ENCODE measurements around the gene VAV3. TPM values are rescaled to one million over a fixed set of nuclear protein-coding genes. Genes with fewer than 3 reads are reported as not detected.

VAV3 gene
- total RNA-seq, 1 donor from 2014 or later: 0.12 TPM

GRCh38 chr1:107683683-107684082, 281.3 kb downstream of the VAV3 start:
- no peaks in the 10 kb centered on the region for H3K9me3 Mint-ChIP-seq (ENCODE audit: low read depth)
- no peaks in the 10 kb centered on the region for H3K4me1 Mint-ChIP-seq (ENCODE audit: low read depth)
- no peak for TF ChIP-seq CTCF (IDR thresholded peaks at IDR 0.05)
- H3K27ac Mint-ChIP-seq (ENCODE audit: unreplicated experiment): no peak overlapping the region
- no peaks in the 10 kb centered on the region for H3K36me3 Mint-ChIP-seq (ENCODE audit: low read depth)
- peaks cover 3% of the 10 kb centered on the region for H3K27me3 Mint-ChIP-seq (ENCODE audit: low read depth)
- no peak for DNase-seq (ENCODE audit: low spot score)
- H3K4me3 Mint-ChIP-seq (ENCODE audit: unreplicated experiment): no peak overlapping the region

- no peaks in the 10 kb centered on the region for H3K9me3 Mint-ChIP-seq (ENCODE audit: low read depth)
These were observed 281.8 kb downstream of the VAV3 start for GRCh38 chr1:107683191-107683657.

GRCh38 chr1:107682467-107682866, 282.5 kb downstream of the VAV3 start:
- no peak overlapping the region for H3K27ac Mint-ChIP-seq (ENCODE audit: unreplicated experiment)
- DNase-seq (ENCODE audit: low spot score): no peak
- H3K4me3 Mint-ChIP-seq (ENCODE audit: unreplicated experiment): no peak overlapping the region
- no peaks in the 10 kb centered on the region for H3K36me3 Mint-ChIP-seq (ENCODE audit: low read depth)
- H3K9me3 Mint-ChIP-seq (ENCODE audit: low read depth): no peaks in the 10 kb centered on the region
- no peak for TF ChIP-seq CTCF (IDR thresholded peaks at IDR 0.05)
- no peaks in the 10 kb centered on the region for H3K4me1 Mint-ChIP-seq (ENCODE audit: low read depth)
- H3K27me3 Mint-ChIP-seq (ENCODE audit: low read depth): peaks cover 5% of the 10 kb centered on the region

More at GRCh38 chr1:107683191-107683657, 281.8 kb downstream of the VAV3 start:
- H3K27ac Mint-ChIP-seq (ENCODE audit: unreplicated experiment): no peak overlapping the region
- DNase-seq (ENCODE audit: low spot score): no peak
- no peak overlapping the region for H3K4me3 Mint-ChIP-seq (ENCODE audit: unreplicated experiment)
- peaks cover 3% of the 10 kb centered on the region for H3K27me3 Mint-ChIP-seq (ENCODE audit: low read depth)
- H3K36me3 Mint-ChIP-seq (ENCODE audit: low read depth): no peaks in the 10 kb centered on the region
- H3K4me1 Mint-ChIP-seq (ENCODE audit: low read depth): no peaks in the 10 kb centered on the region
- TF ChIP-seq CTCF (IDR thresholded peaks at IDR 0.05): no peak

GRCh38 chr1:107681001-107681479, 283.9 kb downstream of the VAV3 start:
- peaks cover 5% of the 10 kb centered on the region for H3K27me3 Mint-ChIP-seq (ENCODE audit: low read depth)
- H3K36me3 Mint-ChIP-seq (ENCODE audit: low read depth): no peaks in the 10 kb centered on the region
- H3K4me3 Mint-ChIP-seq (ENCODE audit: unreplicated experiment): no peak overlapping the region
- H3K9me3 Mint-ChIP-seq (ENCODE audit: low read depth): no peaks in the 10 kb centered on the region
- no peaks in the 10 kb centered on the region for H3K4me1 Mint-ChIP-seq (ENCODE audit: low read depth)
- no peak overlapping the region for H3K27ac Mint-ChIP-seq (ENCODE audit: unreplicated experiment)
- TF ChIP-seq CTCF (IDR thresholded peaks at IDR 0.05): no peak
- no peak for DNase-seq (ENCODE audit: low spot score)

- no peak for DNase-seq (ENCODE audit: low spot score)
- no peak for TF ChIP-seq CTCF (IDR thresholded peaks at IDR 0.05)
- Mint-ChIP-seq H3K9me3 (ENCODE audit: low read depth) (no peaks in the 10 kb centered on the region), H3K27ac (ENCODE audit: unreplicated experiment) (no peak overlapping the region), H3K4me3 (ENCODE audit: unreplicated experiment) (no peak overlapping the region), H3K36me3 (ENCODE audit: low read depth) (no peaks in the 10 kb centered on the region), H3K4me1 (ENCODE audit: low read depth) (no peaks in the 10 kb centered on the region), H3K27me3 (ENCODE audit: low read depth) (peaks cover 5% of the 10 kb centered on the region)
These were observed 284.4 kb downstream of the VAV3 start for GRCh38 chr1:107680579-107680985.
